ENCODE results near the gene TMEM30B. TPM values are rescaled to one million over a fixed set of nuclear protein-coding genes. Genes with fewer than 3 reads are reported as not detected.

The TMEM30B gene
- total and polyA plus RNA-seq, 2 of the 8 experiments (the other 6 are each of a cell fraction or from before 2014, with no cell fraction given), result 11.2 to 18.7 TPM

DNA sequence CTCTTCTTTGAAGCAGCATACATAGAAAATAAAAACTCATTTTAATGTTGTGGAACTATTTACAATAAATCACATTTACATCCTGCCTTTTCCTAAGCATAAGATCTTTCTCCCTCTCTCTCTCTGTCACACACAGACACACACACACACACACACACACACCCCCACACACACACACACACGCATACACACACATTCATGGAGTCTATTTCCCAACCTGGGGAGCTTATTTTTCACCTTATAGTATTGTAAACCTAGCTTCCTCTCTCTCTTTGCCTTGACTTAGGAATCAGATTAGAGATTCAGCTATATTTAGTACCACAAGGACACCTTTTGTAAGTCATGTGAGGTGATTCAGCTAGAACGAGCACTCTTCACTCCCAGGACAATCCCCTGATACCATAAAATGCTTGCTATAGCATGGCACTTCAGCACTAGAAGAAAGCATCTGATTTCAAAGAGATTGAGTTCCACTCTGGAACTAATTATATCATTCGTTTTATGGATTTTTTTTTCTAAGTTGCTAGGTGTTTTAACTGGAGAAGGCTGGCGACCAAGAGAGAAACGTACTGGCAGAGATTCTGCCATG lies 23.6 kb downstream of the TMEM30B start:
- no peak overlapping the region for H2BK120ac ChIP-seq (replicated peaks; ENCODE audit: low read depth, low read length)
- no peaks in the 10 kb centered on the region for H4K20me1 ChIP-seq (replicated peaks in 1 of 2; ENCODE audit: control insufficient read depth in 1 of 2, insufficient read depth in 2 of 2, low read length in 2 of 2)
- H3K27me3 ChIP-seq (replicated peaks in 1 of 4; ENCODE audit: control insufficient read depth in 3 of 4, extremely low read depth in 1 of 4, insufficient read depth in 3 of 4, low read length in 3 of 4), result peaks cover 1 to 8% (median 6%) of the 10 kb centered on the region in 4 experiments; a peak in 4 of 7 replicates
- no peak overlapping the region for H2BK15ac ChIP-seq (ENCODE audit: low read length)
- WGBS, 2 experiments (ENCODE audit: extremely low coverage in 1 of 2, insufficient coverage in 1 of 2, insufficient read length in 1 of 2, insufficient replicate concordance in 2 of 2, low coverage in 1 of 2, low lambda C conversion rate in 2 of 2, missing lambda C conversion rate in 1 of 2), result 77% methylated on average over 5 of the region's 5 CpGs; no CpG with 5 or more reads in 1 of the 2 experiments
- H3K79me2 ChIP-seq (ENCODE audit: control insufficient read depth in 1 of 2, insufficient read depth in 2 of 2, low read length in 2 of 2), result no peaks in the 10 kb centered on the region
- H3K9me3 ChIP-seq (ENCODE audit: insufficient read depth in 2 of 2, low read depth in 1 of 2, low read length in 1 of 2), result no peaks in the 10 kb centered on the region
- DNase-seq (ENCODE audit: low read depth in 1 of 2, low spot score in 2 of 2), result no peak
- H4K91ac ChIP-seq (replicated peaks; ENCODE audit: insufficient read length, low read length), result no peak overlapping the region
- H3K56ac ChIP-seq (replicated peaks; ENCODE audit: insufficient read length, low read depth, low read length), result no peak overlapping the region
- H3K4me2 ChIP-seq (ENCODE audit: insufficient read depth in 1 of 2, low read depth in 2 of 2, low read length in 2 of 2), result no peak overlapping the region
- no peak overlapping the region for H3K27ac ChIP-seq (ENCODE audit: low read depth, low read length)
- H3K4ac ChIP-seq (replicated peaks; ENCODE audit: insufficient read length, low read depth, low read length), result no peak overlapping the region
- no peak overlapping the region for H4K8ac ChIP-seq (ENCODE audit: extremely low read depth, insufficient read depth, low read length)
- no peaks in the 10 kb centered on the region; the same call in 1 of the 2 replicates for H3K23me2 ChIP-seq (ENCODE audit: low read depth, low read length)
- H3K23ac ChIP-seq (ENCODE audit: insufficient read length), result no peak overlapping the region
- H3K18ac ChIP-seq (ENCODE audit: extremely low read depth, low read length), result no peak overlapping the region
- no peak overlapping the region for H2BK12ac ChIP-seq (ENCODE audit: low read depth, low read length)
- H3K79me1 ChIP-seq (ENCODE audit: low read depth, low read length), result no peaks in the 10 kb centered on the region
- no peak overlapping the region for H4K5ac ChIP-seq (ENCODE audit: insufficient read length, low read depth, low read length)
- FAIRE-seq, result no peak
- no peak for TF ChIP-seq CHD2 (IDR thresholded peaks at IDR 0.05; ENCODE audit: low read length)
- TF ChIP-seq ZNF274 (IDR thresholded peaks at IDR 0.05; ENCODE audit: borderline replicate concordance, extremely low read depth, low read length), result no peak
- TF ChIP-seq SIN3A (conservative IDR thresholded peaks at IDR 0.05 in 1 of 2, IDR thresholded peaks at IDR 0.05 in 1 of 2; ENCODE audit: low read depth in 1 of 2, low read length in 2 of 2), result no peak
- no peak for TF ChIP-seq SIRT6 (IDR thresholded peaks at IDR 0.05; ENCODE audit: low read length)
- no peak for TF ChIP-seq GABPA (IDR thresholded peaks at IDR 0.05; ENCODE audit: borderline replicate concordance, insufficient read depth, low read length)
- no peak for TF ChIP-seq RAD21 (IDR thresholded peaks at IDR 0.05 in 1 of 2, conservative IDR thresholded peaks at IDR 0.05 in 1 of 2; ENCODE audit: low read depth in 2 of 2, low read length in 2 of 2)
- no peak for TF ChIP-seq POLR2AphosphoS5 (IDR thresholded peaks at IDR 0.05; ENCODE audit: low read depth, low read length)
- TF ChIP-seq SIX5 (IDR thresholded peaks at IDR 0.05; ENCODE audit: low read depth, low read length), result no peak
- no peak for TF ChIP-seq POLR2A (IDR thresholded peaks at IDR 0.05; ENCODE audit: control extremely low read depth in 1 of 2, low read depth in 2 of 2, low read length in 2 of 2)
- TF ChIP-seq SP2 (IDR thresholded peaks at IDR 0.05; ENCODE audit: low read length), result no peak
- CTCF ChIA-PET (ENCODE audit: partially characterized antibody), result interaction anchor here (0.8 to 2.0 kb wide), 3 partner anchors 11 to 633 kb away, joined by 3 to 6 read pairs (median 5); no protein-coding TSS in a partner anchor
- no peak overlapping the region for H3K4me3 ChIP-seq (ENCODE audit: extremely low read depth in 1 of 4, insufficient read depth in 2 of 4, low read depth in 3 of 4, low read length in 4 of 4)
- no peak overlapping the region for H2BK20ac ChIP-seq (ENCODE audit: low read length)
- no peak overlapping the region for H2BK5ac ChIP-seq (ENCODE audit: low read depth, low read length)
- no peak overlapping the region for H3K9ac ChIP-seq (replicated peaks in 1 of 4; ENCODE audit: extremely low read depth in 1 of 4, low read depth in 3 of 4, low read length in 3 of 4)
- no peak overlapping the region for H3K14ac ChIP-seq (ENCODE audit: insufficient read length)
- H3K36me3 ChIP-seq (ENCODE audit: control insufficient read depth in 2 of 4, insufficient read depth in 4 of 4, low read length in 3 of 4), result no peaks in the 10 kb centered on the region
- H2AFZ ChIP-seq (ENCODE audit: low read length), result no peak overlapping the region
- no peak overlapping the region for H2AK5ac ChIP-seq (ENCODE audit: low read depth, low read length)
- peaks cover 0 to 3% (median 1%) of the 10 kb centered on the region in 4 experiments; a peak in 4 of 7 replicates for H3K4me1 ChIP-seq (replicated peaks in 1 of 4; ENCODE audit: control insufficient read depth in 3 of 4, insufficient read depth in 4 of 4, low read length in 3 of 4)
- POLR2A ChIA-PET (ENCODE audit: partially characterized antibody), result interaction anchor here (0.7 kb wide), 2 partner anchors 8 to 952 kb away, joined by 3 read pairs; no protein-coding TSS in a partner anchor

Measured in H1 (cell line).